Measurements from ENCODE around the gene ATF7.

DNA sequence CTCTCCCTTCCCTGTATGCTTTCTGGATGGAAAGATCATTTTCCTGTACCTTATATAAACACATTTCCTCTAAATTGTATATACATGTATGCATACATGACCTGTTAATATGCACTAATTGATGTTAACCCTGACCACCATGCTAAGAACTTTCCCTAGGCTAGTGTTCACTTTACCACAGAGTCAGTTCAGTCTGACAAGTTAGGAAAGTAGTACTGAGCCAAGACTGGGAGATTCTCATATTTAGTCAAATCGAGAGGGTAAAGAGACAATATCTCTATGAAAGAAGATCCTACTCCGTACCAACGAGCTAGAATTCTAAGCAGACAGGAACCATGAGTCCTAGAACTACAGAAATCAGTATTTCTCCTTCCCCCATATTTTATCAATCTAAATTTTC is 36.8 kb downstream of the ATF7 start:
- TF ChIP-seq, protein P1, sequence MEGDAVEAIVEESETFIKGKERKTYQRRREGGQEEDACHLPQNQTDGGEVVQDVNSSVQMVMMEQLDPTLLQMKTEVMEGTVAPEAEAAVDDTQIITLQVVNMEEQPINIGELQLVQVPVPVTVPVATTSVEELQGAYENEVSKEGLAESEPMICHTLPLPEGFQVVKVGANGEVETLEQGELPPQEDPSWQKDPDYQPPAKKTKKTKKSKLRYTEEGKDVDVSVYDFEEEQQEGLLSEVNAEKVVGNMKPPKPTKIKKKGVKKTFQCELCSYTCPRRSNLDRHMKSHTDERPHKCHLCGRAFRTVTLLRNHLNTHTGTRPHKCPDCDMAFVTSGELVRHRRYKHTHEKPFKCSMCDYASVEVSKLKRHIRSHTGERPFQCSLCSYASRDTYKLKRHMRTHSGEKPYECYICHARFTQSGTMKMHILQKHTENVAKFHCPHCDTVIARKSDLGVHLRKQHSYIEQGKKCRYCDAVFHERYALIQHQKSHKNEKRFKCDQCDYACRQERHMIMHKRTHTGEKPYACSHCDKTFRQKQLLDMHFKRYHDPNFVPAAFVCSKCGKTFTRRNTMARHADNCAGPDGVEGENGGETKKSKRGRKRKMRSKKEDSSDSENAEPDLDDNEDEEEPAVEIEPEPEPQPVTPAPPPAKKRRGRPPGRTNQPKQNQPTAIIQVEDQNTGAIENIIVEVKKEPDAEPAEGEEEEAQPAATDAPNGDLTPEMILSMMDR (tag by site-specific recombination; IDR thresholded peaks at IDR 0.05) = no peak
- TF ChIP-seq ZNF549 (tag by site-specific recombination; IDR thresholded peaks at IDR 0.05) = no peak
- no peak for TF ChIP-seq ZIC2 (tag by site-specific recombination; IDR thresholded peaks at IDR 0.05)

Measured in HEK293 (cell line).